ENCODE data around the gene ZMIZ1.
"Not testable (repeated sequence)": the region's sequence is repeated elsewhere in the genome, so short reads cannot be mapped to it uniquely, and the experiment has no call there.

Gene ZMIZ1

DNA sequence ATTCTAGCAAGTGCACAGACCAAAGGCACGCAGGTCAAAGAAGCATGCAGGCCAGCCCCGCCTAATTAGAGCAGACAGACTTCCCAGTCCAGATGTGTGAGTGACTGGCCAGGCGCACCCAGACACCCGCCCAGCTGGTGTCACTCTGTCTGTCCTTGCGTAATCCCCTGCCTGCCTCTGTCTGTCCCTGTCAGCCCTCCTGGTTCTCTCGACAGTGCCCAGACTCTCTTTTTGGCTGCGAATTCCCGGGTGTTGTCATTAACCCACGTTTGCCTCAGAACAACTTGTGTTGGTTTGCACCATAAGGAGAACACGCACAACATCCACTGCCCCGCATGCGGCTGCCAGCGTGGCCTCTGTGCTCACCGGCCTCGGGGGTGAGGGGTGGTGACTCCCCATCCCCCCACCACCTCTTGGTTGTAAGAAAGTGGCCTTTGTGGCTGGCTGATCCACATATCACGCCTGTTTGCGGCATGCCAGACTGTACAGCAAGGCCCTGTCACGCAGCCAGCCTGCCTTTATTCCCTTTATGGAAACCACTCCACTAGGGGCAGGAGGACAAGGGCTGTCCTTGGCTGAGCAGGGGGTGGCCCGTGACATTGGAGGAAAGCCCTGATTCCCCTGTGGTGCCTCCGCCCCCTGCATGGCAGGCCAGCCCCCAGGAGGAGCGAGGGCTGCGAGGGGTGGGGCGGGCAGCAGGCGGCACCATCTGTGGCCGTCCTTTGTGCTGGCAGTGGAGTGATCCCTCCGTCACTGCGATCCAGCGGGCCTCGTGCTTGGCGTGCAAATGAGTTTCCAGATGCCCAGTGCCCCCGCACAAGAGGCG, 205.7 kb downstream of the ZMIZ1 start:
- DNase-seq = peak; percentile 76 to 84

DNA sequence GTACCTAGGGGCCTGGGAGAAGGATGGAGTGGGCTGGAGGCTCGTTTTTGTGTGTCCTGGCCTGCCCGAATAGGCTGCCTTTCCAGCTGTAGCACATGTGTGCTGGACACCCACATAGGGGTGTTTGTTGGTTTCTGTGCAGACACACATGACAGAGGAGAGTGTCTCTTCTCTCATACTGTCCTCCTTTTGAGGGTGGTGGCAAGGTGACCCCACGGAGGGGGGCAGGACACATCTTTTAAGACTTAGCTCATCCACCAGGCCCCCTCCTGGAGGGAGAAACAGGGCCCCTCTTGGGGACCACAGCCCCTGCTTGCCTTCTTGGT, 206.3 kb downstream of the ZMIZ1 start:
- DNase-seq = no peak

DNA sequence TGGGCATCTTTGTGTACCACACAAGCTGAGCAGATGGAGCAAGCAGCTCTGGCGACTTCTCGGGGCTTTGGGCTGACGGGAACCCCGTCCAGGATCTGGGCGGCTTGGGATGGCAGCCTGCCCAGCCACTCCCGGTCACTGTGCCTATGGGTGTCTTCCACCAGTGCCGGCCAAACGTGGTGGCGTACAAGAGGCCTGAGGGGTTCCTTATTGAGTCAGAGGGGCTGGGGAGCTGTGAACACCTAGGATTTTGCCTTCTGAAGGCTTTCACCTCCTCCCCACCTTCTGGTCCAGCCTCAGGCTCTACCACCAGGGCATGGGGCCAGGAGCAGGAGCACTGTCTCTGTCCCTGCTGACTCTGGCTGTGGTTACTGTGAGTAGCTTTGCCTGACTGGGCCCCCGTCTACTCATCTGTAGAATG, 206.7 kb downstream of the ZMIZ1 start:
- no peak for DNase-seq

DNA sequence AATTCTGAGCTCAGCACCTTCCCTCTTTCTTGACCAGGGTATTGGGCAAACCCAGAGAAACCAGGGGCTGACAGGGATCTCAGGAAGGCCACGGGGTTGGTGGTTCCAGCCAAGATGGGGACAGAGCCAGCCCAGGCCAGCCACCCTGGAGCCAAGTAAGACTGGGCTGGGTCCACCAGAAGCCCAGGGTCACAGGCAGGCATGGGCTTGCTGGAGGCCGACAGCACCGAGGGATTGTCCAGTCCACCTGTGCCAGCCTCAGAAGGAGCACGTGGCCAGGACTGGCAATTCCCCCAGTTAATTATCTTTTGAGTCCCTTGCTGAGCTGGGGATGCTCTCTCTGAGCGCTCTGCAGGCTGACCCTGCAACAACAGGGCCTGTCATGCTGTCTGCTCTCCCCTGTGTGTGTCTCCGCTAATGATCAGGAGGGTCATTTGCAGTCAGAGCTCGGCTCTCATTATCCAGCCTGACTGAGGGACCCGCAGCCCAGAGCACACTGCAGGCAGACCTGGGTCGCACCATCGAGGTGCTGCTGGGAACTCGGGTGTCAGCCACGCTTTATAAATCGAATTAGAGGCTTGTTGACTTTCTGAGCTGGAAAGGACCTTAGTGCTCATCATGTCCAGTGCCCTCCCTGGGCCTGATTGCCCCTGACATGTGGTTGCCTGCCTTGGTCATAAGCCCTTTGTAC, 209.0 kb downstream of the ZMIZ1 start:
- no peak for DNase-seq

DNA sequence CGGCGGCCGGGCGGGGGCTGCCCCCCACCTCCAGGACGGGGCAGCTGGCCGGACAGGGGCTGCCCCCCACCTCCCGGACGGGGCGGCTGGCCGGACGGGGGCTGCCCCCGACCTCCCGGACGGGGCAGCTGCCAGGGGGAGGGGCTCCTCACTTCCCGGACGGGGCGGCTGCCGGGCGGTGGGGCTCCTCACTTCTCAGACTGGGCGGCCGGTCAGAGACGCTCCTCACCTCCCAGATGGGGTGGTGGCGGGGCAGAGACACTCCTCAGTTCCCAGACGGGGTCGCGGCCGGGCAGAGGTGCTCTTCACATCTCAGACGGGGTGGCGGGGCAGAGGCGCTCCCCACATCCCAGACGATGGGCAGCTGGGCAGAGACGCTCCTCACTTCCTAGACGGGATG, 210.3 kb downstream of the ZMIZ1 start:
- DNase-seq = not testable (repeated sequence)

DNA sequence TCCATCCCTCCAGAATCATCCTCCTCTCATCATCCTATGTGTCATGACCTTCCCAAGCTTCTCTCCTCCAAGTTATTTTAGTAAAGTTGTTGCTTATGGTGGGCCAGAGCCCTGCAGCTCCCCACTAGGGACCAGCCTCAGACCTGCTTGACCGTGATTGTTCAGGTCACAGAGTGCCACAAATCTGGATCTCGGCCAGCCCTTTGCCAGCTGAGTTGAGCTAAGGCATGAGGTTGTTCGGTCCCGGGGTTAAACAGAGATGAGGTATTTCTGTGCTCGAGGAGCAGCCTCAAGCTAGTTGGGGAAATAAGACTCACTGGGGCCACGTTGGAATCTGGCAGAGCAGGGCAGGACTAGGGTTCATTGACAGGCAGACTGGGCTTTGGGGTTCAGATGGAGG, 212.2 kb downstream of the ZMIZ1 start:
- no peak for DNase-seq

DNA sequence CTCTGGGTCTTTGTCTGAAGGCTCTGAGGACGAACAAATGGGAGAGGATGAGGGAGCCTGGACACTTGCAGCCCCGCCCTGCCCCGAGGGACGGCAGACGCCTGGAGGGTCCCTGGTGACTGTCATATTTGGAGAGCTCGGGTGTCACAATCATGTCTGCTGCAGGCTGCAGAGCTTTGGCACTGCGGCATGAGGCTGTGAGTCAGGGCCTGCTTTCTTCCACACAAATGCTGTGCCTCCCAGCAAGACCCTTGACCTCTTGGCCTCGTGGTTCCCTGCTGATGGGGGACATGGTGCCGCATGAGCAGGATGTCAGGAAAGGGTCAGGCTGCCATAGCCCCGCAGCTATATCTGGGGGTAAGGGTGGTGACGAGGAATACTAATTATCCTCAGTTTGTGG, 213.6 kb downstream of the ZMIZ1 start:
- DNase-seq = no peak

DNA sequence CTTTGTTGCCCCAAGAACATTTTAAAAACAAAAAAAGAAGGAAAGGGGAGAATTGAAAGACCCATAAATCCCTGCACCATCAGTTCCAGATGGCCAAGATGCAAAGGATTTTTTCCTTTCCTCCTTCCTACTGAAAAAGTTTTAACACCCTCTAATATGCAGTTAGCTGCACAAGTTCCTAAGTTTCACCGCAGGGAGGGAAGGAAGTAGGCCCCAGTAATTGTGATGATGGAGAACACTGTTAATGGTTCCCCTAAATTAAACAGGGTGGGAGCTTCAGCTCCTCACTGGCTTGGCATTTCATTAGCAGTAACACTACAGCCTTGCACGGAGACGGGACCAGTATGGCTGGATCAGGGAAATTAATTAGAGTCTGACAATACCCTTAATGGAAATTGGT, 214.8 kb downstream of the ZMIZ1 start:
- DNase-seq = no peak

DNA sequence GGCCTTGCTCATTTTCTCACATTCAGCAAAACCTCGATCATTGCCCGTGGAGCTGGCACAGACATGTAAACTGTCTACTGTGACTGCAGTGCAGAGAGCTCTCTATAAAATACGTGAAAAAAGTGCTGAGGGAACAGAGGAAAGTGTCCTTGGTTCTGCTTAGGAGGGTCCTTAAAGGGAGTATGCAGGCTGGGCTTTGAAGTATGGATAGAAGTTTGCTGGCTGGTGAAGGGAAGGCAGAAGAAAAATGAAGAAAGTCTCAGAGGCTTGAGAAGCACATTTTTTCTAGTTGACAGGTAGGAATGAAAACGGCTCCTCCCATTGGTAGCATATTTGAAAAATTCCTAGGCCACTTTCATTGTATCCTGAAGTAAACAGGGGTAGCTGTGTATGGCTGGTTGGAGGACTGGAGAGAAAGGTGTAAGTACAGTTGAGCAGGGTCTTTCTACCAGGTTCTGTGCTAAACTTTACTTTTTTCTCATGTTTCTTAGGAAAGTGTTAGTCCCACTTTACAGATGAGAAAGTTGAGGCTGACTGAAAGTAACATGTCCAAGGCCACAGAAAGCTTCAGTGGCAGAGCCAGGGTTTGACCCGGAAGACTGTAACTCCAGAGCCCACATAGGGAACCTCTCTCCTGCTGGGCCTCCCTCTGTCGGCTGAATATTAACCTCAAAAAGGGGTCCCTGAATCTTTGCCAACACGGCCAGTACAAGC, 215.5 kb downstream of the ZMIZ1 start:
- DNase-seq = no peak

DNA sequence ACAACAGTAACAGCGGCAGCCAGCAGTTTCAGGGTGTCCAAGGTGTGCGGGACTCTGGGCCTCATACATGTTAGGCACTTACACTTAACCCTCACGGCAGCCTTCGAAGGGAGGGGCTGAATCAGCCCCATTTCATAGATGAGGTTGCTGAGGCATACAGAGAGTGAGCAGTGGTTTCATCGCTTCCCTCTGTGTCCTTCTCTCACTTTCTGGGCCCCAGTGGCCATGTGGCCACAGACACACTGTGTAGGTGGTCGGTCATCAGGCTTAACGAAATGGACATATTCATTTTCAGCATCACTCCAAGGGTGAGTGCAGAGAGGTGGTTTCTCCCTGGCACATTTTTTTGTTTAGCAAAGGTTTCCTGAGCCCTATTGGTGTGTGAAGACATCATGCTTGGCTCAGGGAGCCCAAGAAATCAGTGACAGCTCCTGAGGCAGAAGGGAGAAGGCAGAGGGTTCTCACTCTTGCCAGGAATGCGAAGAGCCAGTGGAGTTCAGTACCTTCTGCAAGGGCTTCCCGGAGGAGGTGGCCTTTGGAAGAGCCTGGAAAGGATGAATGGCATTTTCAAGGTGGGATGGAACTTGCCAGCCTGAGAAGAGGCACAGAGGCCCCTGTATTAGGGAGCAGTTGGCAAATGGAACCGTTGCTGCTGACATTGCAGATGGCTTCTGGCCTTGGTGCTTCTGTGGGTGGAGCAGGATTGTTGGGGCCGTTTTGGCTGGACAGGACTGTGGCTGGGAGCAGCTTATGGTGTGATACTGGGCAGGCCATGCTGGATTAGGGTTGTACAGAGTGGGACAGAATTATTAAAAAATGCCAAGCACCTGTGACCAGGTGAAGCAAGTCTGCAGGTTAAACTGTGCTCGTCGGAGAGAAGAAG, 216.8 kb downstream of the ZMIZ1 start:
- DNase-seq = peak in 1 of 2 donors; percentile 50

DNA sequence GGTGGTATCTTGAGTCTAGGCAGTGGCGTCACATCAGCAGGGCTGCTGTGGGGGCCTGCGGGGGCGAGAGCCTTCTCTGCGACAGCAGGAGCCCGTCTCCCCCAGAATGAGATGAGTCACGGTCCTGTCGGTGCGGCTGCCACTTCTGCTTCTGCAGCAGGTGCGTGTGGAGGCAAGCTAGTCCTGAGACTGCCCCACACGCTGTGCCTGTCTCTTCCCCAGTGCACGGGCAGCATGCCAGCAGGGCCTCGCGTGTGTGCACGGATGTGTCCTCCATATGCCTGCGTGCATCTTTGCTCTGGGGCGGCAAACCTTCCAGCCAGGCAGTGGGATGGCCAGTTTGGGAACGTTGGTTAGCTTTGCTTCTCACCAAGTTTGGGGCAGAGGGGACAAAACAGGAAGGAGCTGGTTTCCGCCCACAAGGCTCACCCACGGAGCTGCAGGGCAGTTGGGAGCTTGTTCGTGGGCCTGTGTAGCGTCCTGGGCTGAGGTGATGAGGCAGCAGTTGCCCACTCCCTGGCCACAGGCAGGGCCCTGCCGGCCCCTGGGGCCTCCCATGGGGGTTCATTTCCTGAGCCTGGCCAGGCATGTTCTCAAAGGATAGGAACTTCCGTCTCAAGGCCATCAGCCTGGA, 217.7 kb downstream of the ZMIZ1 start:
- DNase-seq = peak; percentile 82 to 95

DNA sequence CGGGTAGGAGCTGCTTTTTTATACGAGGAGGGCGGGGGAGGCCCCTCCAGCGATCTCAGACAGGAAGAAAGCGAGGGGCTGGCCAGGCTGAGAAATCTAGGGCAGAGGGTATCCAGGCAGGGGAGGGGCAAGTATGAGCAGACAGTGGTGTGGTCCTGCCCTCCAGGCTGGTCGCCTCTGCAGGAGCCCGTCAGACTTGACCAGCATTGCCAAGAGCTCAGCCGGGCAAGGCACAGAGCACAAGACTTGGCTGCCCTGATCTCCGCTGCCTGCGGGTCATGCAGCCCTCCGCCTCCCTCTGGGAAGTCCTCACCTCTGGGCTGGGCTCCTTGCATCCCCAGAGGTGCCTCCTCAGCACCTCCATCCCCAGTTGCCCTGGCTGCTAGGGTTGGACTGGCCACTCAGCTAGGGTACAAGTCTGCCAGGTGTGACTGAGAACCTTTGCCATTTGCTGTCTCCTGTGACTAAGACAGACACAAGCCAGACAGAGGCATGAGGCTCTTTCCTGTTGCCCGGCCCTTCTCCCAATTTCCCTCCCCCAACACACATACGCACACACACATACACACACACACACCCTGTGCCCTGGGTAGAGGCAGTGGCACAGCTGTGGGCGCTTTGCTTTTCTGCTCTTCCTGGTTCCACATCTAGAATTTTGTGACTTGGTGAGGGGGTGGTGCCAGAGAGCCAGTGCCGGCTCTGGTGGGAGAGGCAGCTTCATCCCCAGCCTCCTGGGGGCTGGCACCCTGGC, 219.4 kb downstream of the ZMIZ1 start:
- DNase-seq = no peak

DNA sequence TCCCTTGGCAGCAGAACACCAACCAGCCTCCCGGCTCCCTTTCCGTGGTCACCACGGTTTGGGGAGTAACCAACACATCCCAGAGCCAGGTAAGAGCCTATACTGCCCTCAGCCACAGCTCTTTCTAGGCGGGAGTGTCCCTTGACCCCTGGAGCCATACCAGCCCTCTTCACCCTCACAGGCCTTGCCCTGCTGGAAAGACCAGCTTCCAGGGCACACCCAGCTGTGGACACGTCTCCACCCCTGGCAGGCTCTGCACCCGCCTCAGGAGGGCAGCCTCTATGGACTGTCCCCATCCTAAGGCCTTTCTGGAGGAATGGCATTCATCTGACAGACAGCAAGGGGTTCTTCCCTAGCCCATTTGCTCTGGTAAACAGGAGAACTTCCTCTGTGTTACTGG, 221.0 kb downstream of the ZMIZ1 start:
- DNase-seq = no peak

DNA sequence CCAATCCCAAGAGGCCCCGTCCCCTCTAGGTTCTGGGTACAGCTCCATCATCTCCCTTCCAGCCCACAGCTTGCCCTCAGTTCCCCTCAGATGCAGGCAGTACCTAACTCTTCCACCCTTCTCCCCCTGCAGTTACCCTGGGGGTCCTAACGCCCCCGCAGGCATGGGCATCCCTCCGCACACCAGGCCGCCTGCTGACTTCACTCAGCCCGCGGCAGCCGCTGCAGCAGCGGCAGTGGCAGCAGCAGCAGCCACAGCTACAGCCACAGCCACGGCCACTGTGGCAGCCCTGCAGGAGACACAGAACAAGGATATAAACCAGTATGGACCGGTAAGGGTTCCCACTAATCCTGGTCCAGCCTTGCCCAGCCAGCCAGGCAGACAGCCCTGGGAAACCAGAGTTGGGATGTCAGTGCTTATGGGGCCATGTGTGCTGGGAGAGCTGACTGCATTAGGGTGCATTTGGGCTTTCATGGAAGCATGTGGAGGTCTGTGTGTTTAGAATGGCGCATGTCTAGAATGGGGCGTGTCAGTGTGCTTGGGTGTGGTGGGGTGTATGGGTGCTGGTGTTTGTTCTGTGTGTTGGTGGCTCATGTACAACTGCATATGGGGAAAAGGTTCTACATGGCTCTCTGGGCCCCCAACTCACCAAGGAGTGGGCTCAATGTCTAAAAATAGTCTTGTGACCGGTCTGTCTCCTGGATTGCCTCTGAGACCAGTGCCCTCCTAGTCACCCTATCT, 223.4 kb downstream of the ZMIZ1 start:
- no peak for DNase-seq

DNA sequence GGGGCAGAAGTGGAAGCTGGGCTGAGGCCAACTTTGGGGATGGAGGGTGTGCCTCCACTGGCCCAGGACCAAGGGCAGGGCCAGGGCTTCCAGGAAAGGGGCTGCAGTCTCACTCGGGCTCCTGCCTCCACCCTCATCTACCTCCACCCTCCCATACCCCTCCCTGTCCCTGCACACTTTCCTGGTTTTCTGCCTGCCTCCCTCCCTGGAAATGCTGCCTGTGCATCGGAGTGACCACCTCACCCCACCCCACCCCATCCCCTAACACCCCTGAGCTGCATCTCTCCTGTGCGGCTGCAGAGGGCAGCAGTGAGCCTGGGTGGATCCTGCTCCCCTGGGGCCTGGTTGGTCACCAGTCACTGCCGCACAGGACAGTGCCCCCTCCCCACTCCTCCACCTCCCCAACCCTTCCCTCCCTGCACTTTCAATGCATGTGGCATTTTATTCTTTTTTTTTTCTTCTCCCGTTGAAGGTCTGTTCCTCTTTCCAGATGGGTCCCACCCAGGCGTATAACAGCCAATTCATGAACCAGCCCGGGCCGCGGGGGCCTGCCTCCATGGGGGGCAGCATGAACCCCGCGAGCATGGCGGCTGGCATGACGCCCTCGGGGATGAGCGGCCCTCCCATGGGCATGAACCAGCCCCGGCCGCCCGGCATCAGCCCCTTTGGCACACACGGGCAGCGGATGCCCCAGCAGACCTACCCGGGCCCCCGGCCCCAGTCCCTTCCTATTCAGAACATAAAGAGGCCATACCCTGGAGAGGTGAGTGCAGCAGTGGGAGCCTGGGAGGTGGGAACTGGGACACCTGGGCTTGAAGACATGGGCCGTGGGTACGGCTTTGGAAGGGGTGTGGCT, 224.4 kb downstream of the ZMIZ1 start:
- DNase-seq = peak in 1 of 2 donors; percentile 33

DNA sequence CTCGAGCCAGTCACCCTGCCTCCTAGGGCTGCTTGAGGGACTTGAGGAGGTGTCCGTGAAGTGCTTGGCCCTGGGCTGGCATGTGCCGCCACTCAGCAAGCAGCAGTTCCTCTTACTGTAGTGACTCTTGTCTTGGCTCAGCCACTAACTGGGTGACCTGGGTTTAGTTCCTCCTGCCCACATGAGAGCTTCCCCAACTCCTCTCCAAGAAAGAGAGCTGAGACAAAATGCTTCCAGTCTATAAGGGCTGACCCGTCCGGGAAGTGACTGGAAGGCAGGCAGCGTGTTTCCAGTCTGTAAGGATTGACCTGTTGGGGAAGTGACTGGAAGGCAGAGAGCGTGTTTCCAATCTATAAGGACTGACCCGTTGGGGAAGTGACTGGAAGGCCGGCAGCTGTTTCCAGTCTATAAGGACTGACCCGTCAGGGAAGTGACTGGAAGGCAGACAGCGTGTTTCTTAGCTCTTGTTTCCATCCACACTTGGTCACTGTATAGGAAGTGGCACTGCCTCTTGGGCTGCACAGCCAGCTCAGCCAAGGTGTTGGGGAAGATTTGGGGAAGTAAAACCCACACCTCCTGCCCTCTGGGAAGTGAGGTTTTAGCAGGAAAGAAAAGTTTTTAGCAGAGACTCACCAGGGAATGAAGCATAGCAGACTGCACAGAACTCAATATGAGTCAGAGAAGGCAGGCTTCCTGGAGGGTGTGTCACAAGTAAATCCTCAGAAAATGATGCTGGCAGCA, 225.2 kb downstream of the ZMIZ1 start:
- peak; percentile 82 to 93 for DNase-seq

DNA sequence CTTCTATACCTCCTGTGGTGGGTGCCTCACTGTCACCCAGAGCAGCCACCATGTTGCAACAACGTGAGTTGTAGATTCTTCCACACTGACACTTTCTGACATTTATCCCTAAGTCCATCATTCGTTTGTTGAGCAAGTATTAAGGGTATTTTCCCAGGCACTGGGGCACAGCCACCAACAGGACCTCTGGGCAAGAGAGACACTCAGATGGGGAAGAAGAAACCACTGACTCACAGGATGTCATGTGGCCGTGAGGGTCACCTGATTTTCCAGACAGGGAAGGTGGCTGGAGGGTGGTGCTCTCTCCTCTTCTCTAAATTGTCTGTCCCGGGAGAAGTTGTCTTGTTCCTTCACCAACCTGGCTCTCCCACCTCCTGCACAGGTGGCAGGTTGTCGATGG, 226.8 kb downstream of the ZMIZ1 start:
- peak; percentile 88 to 97 for DNase-seq

DNA sequence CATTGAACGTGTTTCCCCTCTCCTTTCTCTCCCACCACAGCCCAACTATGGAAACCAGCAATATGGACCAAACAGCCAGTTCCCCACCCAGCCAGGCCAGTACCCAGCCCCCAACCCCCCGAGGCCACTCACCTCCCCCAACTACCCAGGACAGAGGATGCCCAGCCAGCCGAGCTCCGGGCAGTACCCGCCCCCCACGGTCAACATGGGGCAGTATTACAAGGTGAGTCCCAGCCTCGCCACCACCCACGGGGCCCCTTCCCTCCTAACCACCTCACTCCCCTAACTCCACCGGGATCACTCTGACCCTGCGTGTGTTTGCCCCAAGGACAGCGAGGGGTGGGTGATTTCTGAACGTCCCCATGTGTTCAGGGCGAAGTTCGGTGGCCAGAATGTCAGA, 227.7 kb downstream of the ZMIZ1 start:
- no peak for DNase-seq

Measured in inflammatory macrophage treated with lipopolysaccharide for 1 hour (primary cell).